ENCODE data around the gene TLE6.
"Not testable (repeated sequence)": the region's sequence is repeated elsewhere in the genome, so short reads cannot be mapped to it uniquely, and the experiment has no call there.

Gene TLE6

GRCh38 chr19:2997720-2998119, 20.4 kb downstream of the TLE6 start:
- no peak for TF ChIP-seq Cebpa-rat (IDR thresholded peaks at IDR 0.05)
- Histone ChIP-seq H4K20me1 (no peaks in the 10 kb centered on the region), H3K9me3 (peaks cover 14% of the 10 kb centered on the region; the same call in 1 of the 2 replicates), H3K27ac (no peak overlapping the region), H3K27me3 (no peaks in the 10 kb centered on the region), H3K4me2 (no peak overlapping the region), H3K4me1 (peaks cover 7% of the 10 kb centered on the region), H3K9ac (no peak overlapping the region), H3K36me3 (no peaks in the 10 kb centered on the region), H3K4me3 (no peak overlapping the region)

DNA sequence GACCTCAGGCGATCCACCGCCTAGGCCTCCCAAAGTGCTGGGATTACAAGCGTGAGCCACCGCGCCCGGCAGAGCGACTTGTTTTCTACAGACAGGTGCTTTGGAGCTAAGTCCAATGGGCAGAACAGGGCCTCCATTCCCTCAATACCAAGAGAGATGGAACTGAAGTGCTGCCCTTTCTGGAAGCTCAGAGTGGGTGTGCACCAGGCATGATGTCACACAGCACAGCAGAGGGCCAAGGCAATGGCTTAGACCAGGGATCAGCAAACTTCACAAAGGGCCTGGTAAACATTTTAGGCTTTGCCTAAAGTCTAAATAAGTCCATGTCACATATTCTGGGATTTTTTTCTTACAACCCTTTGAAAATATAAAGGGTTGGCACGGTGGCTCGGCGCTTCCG, 21.3 kb downstream of the TLE6 start:
- Histone ChIP-seq H3K9ac (no peak overlapping the region), H3K4me3 (no peak overlapping the region), H3K9me3 (peaks cover 14% of the 10 kb centered on the region; the same call in 1 of the 2 replicates), H4K20me1 (no peaks in the 10 kb centered on the region), H3K4me2 (no peak overlapping the region), H3K27ac (no peak overlapping the region), H3K36me3 (no peaks in the 10 kb centered on the region), H3K27me3 (no peaks in the 10 kb centered on the region), H3K4me1 (no peaks in the 10 kb centered on the region)
- TF ChIP-seq Cebpa-rat (IDR thresholded peaks at IDR 0.05) = no peak

DNA sequence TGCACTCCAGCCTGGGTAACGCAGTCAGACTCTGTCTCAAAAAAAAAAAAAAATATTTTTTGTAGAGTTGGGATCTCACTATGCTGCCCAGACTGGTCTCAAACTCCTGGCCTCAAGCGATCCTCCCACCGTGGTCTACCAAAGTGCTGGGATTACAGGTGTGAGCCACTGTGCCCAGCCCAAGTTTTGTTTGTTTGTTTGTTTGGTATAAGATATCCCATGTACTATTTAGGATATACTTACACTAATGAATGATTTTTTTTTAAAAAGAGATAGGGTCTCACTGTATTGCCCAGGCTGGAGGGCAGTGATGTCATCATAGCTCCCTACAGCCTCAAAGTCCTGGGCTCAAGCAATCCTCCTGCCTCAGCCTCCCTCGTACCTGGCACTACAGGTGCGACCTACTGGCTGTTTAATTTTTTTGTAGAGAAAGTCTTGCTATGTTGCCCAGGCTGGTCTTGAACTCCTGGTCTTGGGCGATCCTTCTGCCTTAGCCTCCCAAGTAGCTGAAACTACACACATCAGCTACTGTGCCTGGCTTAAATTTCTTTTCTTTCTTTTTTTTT, 24.0 kb downstream of the TLE6 start:
- Histone ChIP-seq H4K20me1 (no peaks in the 10 kb centered on the region), H3K4me3 (no peak overlapping the region), H3K4me1 (no peaks in the 10 kb centered on the region), H3K36me3 (no peaks in the 10 kb centered on the region), H3K27me3 (no peaks in the 10 kb centered on the region), H3K4me2 (no peak overlapping the region), H3K27ac (no peak overlapping the region), H3K9me3 (peaks cover 14% of the 10 kb centered on the region; the same call in 1 of the 2 replicates), H3K9ac (no peak overlapping the region)
- TF ChIP-seq Cebpa-rat (IDR thresholded peaks at IDR 0.05) = no peak

DNA sequence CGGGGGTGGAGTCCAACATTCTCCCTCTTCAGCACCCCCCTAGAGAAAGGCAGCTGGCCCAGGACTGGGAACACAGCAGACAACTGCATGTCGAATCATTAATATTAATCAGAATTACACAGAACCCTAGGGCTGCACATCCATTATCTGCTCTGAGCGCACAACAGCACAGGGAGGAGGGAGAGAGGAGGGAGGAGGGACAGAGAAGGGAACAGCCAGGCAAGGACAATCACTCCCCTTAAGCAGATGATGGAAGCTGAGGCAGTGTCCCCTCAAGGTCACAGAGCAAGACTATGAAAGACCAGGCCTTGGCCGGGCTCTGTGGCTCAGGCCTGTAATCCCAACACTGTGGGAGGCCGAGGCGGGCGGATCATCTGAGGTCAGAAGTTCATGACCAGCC, 25.7 kb downstream of the TLE6 start:
- H4K20me1 ChIP-seq = no peaks in the 10 kb centered on the region
- no peaks in the 10 kb centered on the region for H3K27me3 ChIP-seq

GRCh38 chr19:3004522-3004921, 27.2 kb downstream of the TLE6 start:
- Histone ChIP-seq H3K27me3 (no peaks in the 10 kb centered on the region), H3K9ac (no peak overlapping the region), H3K27ac (no peak overlapping the region)

More for the DNA sequence above, 25.7 kb downstream of the TLE6 start:
- Histone ChIP-seq H3K4me3 (no peak overlapping the region), H3K36me3 (no peaks in the 10 kb centered on the region), H3K4me1 (peaks cover 9% of the 10 kb centered on the region), H3K9ac (no peak overlapping the region), H3K9me3 (peaks cover 14% of the 10 kb centered on the region; the same call in 1 of the 2 replicates), H3K4me2 (no peak overlapping the region), H3K27ac (no peak overlapping the region)
- no peak for TF ChIP-seq Cebpa-rat (IDR thresholded peaks at IDR 0.05)

DNA sequence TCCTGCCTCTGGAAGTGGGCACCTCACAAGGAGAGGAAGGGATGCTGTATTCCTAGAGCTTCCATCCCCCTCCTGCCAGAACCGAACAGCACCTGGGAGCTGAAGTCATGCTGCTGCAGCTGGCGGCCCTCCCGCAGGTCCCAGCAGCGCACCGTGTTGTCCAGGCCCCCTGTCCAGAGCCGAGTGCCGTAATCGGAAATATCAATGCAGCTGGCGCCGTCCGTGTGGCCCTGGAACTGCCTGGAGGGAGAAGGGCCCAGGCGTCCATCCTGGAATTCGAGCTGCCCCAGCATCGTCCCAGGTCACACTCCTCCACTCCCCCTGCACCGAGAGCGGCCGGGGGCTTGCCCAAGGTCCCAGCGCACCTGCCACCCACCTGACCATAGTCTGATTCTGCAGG, 28.0 kb downstream of the TLE6 start:
- H4K20me1 ChIP-seq = no peaks in the 10 kb centered on the region
- no peaks in the 10 kb centered on the region for H3K9me3 ChIP-seq
- TF ChIP-seq Cebpa-rat (IDR thresholded peaks at IDR 0.05) = no peak
- H3K4me1 ChIP-seq = peaks cover 23% of the 10 kb centered on the region
- no peaks in the 10 kb centered on the region for H3K27me3 ChIP-seq
- no peak overlapping the region for H3K4me3 ChIP-seq
- no peak overlapping the region for H3K4me2 ChIP-seq
- H3K27ac ChIP-seq = no peak overlapping the region
- H3K9ac ChIP-seq = no peak overlapping the region
- no peaks in the 10 kb centered on the region for H3K36me3 ChIP-seq

More at GRCh38 chr19:3004522-3004921, 27.2 kb downstream of the TLE6 start:
- Histone ChIP-seq H3K36me3 (no peaks in the 10 kb centered on the region), H3K4me3 (no peak overlapping the region), H3K4me2 (no peak overlapping the region), H3K4me1 (peaks cover 23% of the 10 kb centered on the region), H3K9me3 (peaks cover 3% of the 10 kb centered on the region; the same call in 1 of the 2 replicates), H4K20me1 (no peaks in the 10 kb centered on the region)
- no peak for TF ChIP-seq Cebpa-rat (IDR thresholded peaks at IDR 0.05)

- Histone ChIP-seq H3K9ac (no peak overlapping the region), H3K27ac (no peak overlapping the region)
Observed at GRCh38 chr19:3006075-3006767, 28.9 kb downstream of the TLE6 start.

GRCh38 chr19:3007975-3008374, 30.6 kb downstream of the TLE6 start:
- no peaks in the 10 kb centered on the region for H3K36me3 ChIP-seq
- H4K20me1 ChIP-seq = no peaks in the 10 kb centered on the region
- H3K9me3 ChIP-seq = no peaks in the 10 kb centered on the region
- H3K4me1 ChIP-seq = peaks cover 23% of the 10 kb centered on the region
- no peak overlapping the region for H3K27ac ChIP-seq
- no peak for TF ChIP-seq Cebpa-rat (IDR thresholded peaks at IDR 0.05)
- H3K4me3 ChIP-seq = no peak overlapping the region
- H3K27me3 ChIP-seq = no peaks in the 10 kb centered on the region
- no peak overlapping the region; the same call in 1 of the 2 replicates for H3K9ac ChIP-seq
- peak overlapping the region; percentile 55 for H3K4me2 ChIP-seq

More at GRCh38 chr19:3006075-3006767, 28.9 kb downstream of the TLE6 start:
- no peaks in the 10 kb centered on the region for H4K20me1 ChIP-seq
- no peaks in the 10 kb centered on the region for H3K27me3 ChIP-seq
- peaks cover 23% of the 10 kb centered on the region for H3K4me1 ChIP-seq
- H3K4me3 ChIP-seq = no peak overlapping the region
- H3K4me2 ChIP-seq = no peak overlapping the region
- no peaks in the 10 kb centered on the region for H3K9me3 ChIP-seq
- no peaks in the 10 kb centered on the region for H3K36me3 ChIP-seq
- TF ChIP-seq Cebpa-rat (IDR thresholded peaks at IDR 0.05) = no peak

DNA sequence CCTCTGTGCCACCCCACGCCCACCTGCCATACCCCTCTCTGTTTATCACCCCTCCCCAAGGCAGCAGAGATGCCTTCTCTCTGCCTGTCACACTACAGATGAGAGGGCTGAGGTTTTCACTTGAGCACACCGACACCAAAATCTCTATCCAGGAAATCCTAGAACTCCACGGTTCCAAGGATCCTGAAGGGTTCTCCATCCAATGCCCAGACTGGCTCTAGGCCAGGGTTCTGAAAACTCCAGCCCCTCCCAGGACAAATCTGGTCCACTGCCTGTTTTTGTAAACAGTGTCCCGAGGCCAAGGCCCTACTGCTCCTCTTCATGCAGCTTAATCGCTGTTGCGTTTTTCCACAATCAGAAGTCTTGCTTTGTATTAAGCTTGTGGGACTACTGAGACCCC, 31.6 kb downstream of the TLE6 start:
- Histone ChIP-seq H3K27ac (no peak overlapping the region), H3K27me3 (no peaks in the 10 kb centered on the region), H3K4me1 (peaks cover 23% of the 10 kb centered on the region), H3K9me3 (no peaks in the 10 kb centered on the region), H3K4me2 (peak overlapping the region; percentile 55), H3K36me3 (no peaks in the 10 kb centered on the region), H4K20me1 (no peaks in the 10 kb centered on the region), H3K9ac (no peak overlapping the region), H3K4me3 (no peak overlapping the region)
- TF ChIP-seq Cebpa-rat (IDR thresholded peaks at IDR 0.05) = no peak

DNA sequence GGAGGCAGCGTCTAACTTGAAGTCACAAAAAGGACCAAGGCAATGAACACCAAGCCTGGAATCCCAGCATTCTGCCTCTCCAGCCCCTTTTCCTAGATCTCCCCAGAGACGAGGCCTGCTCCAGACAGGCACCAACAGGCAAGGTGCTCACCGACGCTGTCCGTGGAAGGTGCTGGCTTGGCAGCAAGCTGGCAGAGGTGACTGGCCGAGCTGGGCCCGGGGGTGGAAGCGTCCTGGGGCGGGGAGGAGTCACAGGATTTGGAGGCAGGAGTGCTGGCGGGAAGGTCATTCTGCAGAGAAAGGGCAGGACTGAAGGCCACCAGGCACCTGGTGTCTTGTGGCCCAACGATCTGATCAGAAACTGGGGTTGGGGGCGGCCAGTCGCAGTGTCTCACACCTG, 33.5 kb downstream of the TLE6 start:
- Histone ChIP-seq H3K36me3 (no peaks in the 10 kb centered on the region), H3K4me3 (no peak overlapping the region), H3K27ac (no peak overlapping the region), H3K9me3 (no peaks in the 10 kb centered on the region), H3K4me1 (peaks cover 23% of the 10 kb centered on the region), H4K20me1 (no peaks in the 10 kb centered on the region), H3K9ac (no peak overlapping the region), H3K27me3 (no peaks in the 10 kb centered on the region), H3K4me2 (no peak overlapping the region)
- no peak for TF ChIP-seq Cebpa-rat (IDR thresholded peaks at IDR 0.05)

- not testable (repeated sequence) for H3K4me2 ChIP-seq, H3K27me3 ChIP-seq, H3K27ac ChIP-seq, H3K4me3 ChIP-seq, H4K20me1 ChIP-seq, H3K9ac ChIP-seq, H3K36me3 ChIP-seq, H3K9me3 ChIP-seq
- peaks cover 23% of the 10 kb centered on the region for H3K4me1 ChIP-seq
Observed at GRCh38 chr19:3012059-3012458, 34.7 kb downstream of the TLE6 start.
